ENCODE measurements around the gene ZNF333. TPM values are rescaled to one million over a fixed set of nuclear protein-coding genes. Genes with fewer than 3 reads are reported as not detected.

The ZNF333 gene
- 2.3 to 3.8 TPM (median 3.0 TPM) in 5 replicates for total RNA-seq (2022; extraction: Qiagen RNA extraction)

DNA sequence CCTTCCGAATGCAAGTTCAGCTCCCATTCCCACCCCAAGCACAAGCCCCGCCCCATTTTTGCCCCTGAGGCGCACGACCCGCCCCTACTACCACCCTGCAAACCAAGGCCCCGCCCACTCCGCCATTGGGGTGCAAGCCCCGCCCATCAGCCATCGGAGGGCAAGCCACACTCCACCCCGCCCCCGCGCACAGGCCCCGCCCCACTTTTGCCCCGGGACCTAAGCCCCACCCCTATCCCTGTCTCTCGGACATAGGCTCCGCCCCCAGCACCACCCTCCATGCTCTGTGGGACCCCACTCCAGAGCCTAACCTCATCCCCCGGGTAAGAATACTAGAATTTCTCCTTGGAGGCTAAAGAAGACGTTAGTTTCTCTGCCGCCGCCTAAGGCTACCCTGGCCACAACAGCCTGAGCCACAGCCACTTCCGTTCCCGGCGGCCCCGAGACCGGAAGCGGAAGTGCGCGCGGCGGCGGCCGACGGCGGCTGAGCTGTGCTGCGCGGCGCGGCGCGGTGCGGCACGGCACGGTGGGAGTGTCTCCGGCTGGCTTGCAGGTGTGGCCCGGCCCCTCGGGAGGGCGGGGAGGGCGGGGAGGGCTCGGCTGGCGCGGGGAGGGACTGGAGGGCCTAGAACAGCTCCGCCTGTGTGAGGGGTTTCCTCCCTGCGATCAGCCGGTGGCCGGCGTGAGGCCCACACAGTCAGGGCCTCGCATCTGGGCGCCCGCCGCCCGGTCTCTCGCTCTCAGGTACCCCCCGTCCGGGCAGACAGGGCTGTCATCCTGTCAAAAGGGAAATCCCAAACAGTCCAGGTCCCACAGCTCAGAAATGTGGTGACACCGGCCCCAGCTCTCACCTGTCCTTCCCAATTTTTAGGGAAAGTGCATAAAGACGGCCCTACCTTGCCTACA, at the start of gene ZNF333:
Gene ZNF333, plus strand, starts transcription at position 451 of the 906 bp plus-strand sequence. CDS start 3,444 bp downstream, outside the sequence.

DNA sequence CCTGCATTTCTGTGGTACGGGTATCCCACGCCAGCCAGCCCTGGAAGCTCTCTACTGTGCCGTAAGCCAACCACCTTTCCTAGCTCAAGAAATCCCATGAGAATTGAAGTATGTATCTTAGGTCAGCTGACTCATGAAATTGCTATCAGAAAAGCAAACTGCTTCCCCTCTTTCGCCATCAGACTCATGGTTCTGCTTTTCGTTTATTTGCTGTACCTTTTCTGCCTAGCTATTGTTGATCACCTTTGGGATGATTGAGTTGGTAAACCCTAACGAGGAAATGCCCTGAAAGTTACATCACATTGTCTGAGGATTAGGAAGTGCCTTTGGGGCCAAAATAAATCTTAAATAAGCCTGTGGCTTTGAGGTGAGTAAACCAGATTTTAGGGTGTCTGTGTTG, 15.1 kb upstream of the ZNF333 start, which contains the start of gene ADGRE3:
Gene ADGRE3, minus strand, starts transcription at position 81 of the 400 bp plus-strand sequence. Its CDS starts 74 bp downstream, at position 7.

DNA sequence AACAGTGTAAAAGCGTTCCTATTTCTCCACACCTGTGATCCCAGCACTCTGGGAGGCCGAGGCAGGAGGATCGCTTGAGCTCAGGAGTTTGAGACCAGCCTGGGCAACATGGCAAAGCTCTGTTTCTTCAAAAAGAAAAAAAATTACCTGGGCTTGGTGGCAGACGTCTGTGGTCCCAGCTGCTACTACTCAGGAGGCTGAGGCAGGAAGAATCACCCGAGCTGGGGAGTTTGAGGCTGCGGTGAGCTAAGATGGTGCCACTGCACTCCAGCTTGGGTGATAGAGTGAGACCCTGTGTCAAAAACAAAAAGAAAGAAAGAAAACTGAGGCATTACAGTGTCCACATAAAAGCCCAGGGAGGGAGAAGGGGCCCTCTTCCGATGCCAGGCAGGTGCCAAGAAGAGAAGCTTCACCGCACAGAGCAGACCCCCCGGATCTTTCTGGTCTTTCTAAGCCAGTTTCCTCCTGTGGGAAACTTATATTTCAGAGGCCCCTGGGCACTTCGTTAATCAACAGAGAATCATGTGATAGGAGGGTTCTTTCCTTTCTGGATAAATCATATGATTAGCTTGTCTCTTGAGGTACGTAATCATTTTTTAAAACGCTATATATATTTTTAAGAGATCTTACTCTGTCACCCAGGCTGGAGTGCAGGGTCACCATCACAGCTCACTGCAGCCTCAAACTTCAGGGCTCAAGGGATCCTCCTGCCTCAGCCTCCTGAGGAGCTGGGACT, 88.4 kb downstream of the ZNF333 start, which contains the start of gene ADGRE2:
Gene ADGRE2, minus strand, starts transcription at position 451 of the 736 bp plus-strand sequence. CDS start 1,804 bp downstream, outside the sequence.

Other genes with a start within 250 kb of the ZNF333 start
- gene PTGER1, start 214.7 kb upstream of the ZNF333 start, total RNA-seq (2022; extraction: Qiagen RNA extraction): 0.10 to 0.15 TPM (median 0.13 TPM) in 3 of 5 replicates, not detected in the others
- 81.2 to 135 TPM (median 130 TPM) in 5 replicates for gene GIPC1, start 193.9 kb upstream of the ZNF333 start, total RNA-seq (2022; extraction: Qiagen RNA extraction)
- 159 to 187 TPM (median 172 TPM) in 5 replicates for gene DNAJB1, start 171.7 kb upstream of the ZNF333 start, total RNA-seq (2022; extraction: Qiagen RNA extraction)
- gene TECR, start 160.5 kb upstream of the ZNF333 start, total RNA-seq (2022; extraction: Qiagen RNA extraction): 145 to 197 TPM (median 189 TPM) in 5 replicates
- gene NDUFB7, start 118.0 kb upstream of the ZNF333 start, total RNA-seq (2022; extraction: Qiagen RNA extraction): 158 to 214 TPM (median 202 TPM) in 5 replicates
- gene CLEC17A, start 107.0 kb upstream of the ZNF333 start, total RNA-seq (2022; extraction: Qiagen RNA extraction): 0.09 TPM in 1 of 5 replicates, not detected in the others
- gene ADGRE3, start 15.2 kb upstream of the ZNF333 start, total RNA-seq (2022; extraction: Qiagen RNA extraction): not detected in 5 replicates
- 0.46 to 1.0 TPM (median 0.80 TPM) in 5 replicates for gene ADGRE2, start 88.5 kb downstream of the ZNF333 start, total RNA-seq (2022; extraction: Qiagen RNA extraction)
- not detected in 5 replicates for gene OR7A5, start 145.1 kb downstream of the ZNF333 start, total RNA-seq (2022; extraction: Qiagen RNA extraction)
- gene OR7C1, start 145.1 kb downstream of the ZNF333 start, total RNA-seq (2022; extraction: Qiagen RNA extraction): not detected in 5 replicates
- gene OR7A10, start 158.9 kb downstream of the ZNF333 start, total RNA-seq (2022; extraction: Qiagen RNA extraction): not detected in 5 replicates
- not detected in 5 replicates for gene OR7A17, start 196.1 kb downstream of the ZNF333 start, total RNA-seq (2022; extraction: Qiagen RNA extraction)

Data from A549 treated with CORT108297 at 1 μM for 4 hours (cell line).